ENCODE measurements around the gene FAM83G. TPM values are rescaled to one million over a fixed set of nuclear protein-coding genes. Genes with fewer than 3 reads are reported as not detected.

The FAM83G gene
- total RNA-seq, 4 donors from 2014 or later, result 1.0 to 10.7 (median 1.8) TPM

GRCh38 chr17:18950944-18951905, 53.3 kb downstream of the FAM83G start:
- no peak for TF ChIP-seq CTCF (IDR thresholded peaks at IDR 0.05)
- TF ChIP-seq POLR2A (IDR thresholded peaks at IDR 0.05), result no peak
- Histone ChIP-seq H3K27ac (no peak overlapping the region), H3K4me3 (no peak overlapping the region), H3K4me1 (no peaks in the 10 kb centered on the region), H3K27me3 (no peaks in the 10 kb centered on the region), H3K9me3 (no peaks in the 10 kb centered on the region), H3K36me3 (no peaks in the 10 kb centered on the region)
- no peak for DNase-seq
- intact Hi-C loops (cut with DNase I; ENCODE audit: low total_unique reads), result no loop called here

DNA sequence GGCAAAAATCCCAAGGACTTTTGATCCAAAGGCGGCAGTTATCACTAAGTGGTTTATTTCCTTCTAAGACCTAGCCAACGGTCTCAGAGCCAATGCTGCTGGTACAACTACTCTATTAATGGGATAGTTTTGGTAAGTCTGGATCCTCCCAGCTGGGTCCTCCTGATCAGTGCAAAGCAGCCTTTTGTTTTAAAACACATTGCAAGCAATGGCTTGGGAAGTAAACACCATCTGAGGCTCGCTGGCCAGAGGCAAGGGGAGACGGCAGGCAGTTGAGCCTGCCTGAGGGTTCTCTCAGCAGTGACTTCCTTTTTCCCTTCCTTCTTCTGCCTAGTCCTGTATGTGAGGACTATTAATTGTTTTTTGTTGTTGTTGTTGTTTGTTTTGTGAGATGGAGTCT, 54.2 kb downstream of the FAM83G start:
- H3K9me3 ChIP-seq, result no peaks in the 10 kb centered on the region
- H3K27ac ChIP-seq, result no peak overlapping the region
- no peak for TF ChIP-seq POLR2A (IDR thresholded peaks at IDR 0.05)
- no peak for TF ChIP-seq CTCF (IDR thresholded peaks at IDR 0.05)
- no peaks in the 10 kb centered on the region for H3K4me1 ChIP-seq
- no peak overlapping the region for H3K4me3 ChIP-seq
- no peak for DNase-seq
- H3K36me3 ChIP-seq, result no peaks in the 10 kb centered on the region
- intact Hi-C loops (cut with DNase I; ENCODE audit: low total_unique reads), result no loop called here
- H3K27me3 ChIP-seq, result no peaks in the 10 kb centered on the region

GRCh38 chr17:18949566-18949965, 55.0 kb downstream of the FAM83G start:
- Histone ChIP-seq H3K27ac (no peak overlapping the region), H3K9me3 (no peaks in the 10 kb centered on the region), H3K4me3 (no peak overlapping the region), H3K27me3 (no peaks in the 10 kb centered on the region), H3K36me3 (no peaks in the 10 kb centered on the region), H3K4me1 (no peaks in the 10 kb centered on the region)
- no peak for DNase-seq
- intact Hi-C loops (cut with DNase I; ENCODE audit: low total_unique reads), result no loop called here
- TF ChIP-seq POLR2A (IDR thresholded peaks at IDR 0.05), result no peak
- TF ChIP-seq CTCF (IDR thresholded peaks at IDR 0.05), result no peak

DNA sequence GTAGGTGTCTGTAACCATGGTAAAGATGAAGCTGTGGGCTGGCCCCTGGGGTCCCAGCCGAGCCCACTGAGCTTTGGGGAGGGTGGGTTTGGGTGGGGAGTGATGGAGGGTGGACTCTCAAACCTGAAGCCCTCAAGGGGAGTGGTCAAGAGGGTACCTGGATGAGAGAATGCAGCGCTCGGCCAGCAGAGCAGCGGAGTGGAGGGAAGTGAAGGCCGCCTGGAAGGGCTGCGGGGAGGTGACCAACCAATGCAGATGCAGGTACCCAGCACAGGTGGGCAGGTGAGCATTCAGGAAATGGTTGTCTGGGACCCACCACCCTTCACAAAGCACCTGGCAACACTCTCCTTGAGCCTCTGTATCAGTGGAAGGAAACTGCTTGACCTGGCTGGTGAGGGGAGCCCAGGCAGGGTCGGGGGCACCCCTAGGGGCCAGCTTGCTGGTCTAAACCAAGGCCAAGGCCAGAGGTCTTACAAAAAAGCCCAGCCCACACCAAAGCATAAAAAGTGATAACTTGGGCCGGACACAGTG, 56.0 kb downstream of the FAM83G start:
- H3K4me3 ChIP-seq, result no peak overlapping the region
- DNase-seq, result no peak
- no peaks in the 10 kb centered on the region for H3K9me3 ChIP-seq
- H3K4me1 ChIP-seq, result no peaks in the 10 kb centered on the region
- TF ChIP-seq CTCF (IDR thresholded peaks at IDR 0.05) (no peak), POLR2A (IDR thresholded peaks at IDR 0.05) (no peak)
- H3K27ac ChIP-seq, result no peak overlapping the region
- intact Hi-C loops (cut with DNase I; ENCODE audit: low total_unique reads), result no loop called here
- H3K27me3 ChIP-seq, result no peaks in the 10 kb centered on the region
- H3K36me3 ChIP-seq, result no peaks in the 10 kb centered on the region

DNA sequence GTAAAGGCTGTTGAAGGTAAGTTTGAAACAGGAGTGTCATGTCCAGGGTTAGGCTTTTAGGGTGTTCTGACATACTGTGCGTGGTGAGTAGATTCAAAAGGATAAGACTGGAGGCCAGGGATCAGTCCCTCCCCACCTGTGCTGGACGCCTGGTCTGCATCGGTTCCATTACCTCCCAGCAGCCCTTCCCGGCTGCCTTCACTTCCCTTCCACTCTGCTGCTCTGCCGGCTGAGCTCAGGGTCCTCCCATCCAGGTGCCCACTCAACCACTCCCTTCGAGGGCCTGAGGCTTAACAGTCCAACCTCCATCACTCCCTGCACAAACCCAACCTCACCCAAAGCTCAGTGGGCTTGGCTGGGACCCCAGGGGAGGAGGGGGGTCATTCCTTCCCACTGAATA, 56.7 kb downstream of the FAM83G start:
- H3K36me3 ChIP-seq, result no peaks in the 10 kb centered on the region
- TF ChIP-seq POLR2A (IDR thresholded peaks at IDR 0.05) (no peak), CTCF (IDR thresholded peaks at IDR 0.05) (no peak)
- H3K4me1 ChIP-seq, result no peaks in the 10 kb centered on the region
- H3K27ac ChIP-seq, result no peak overlapping the region
- H3K4me3 ChIP-seq, result no peak overlapping the region
- H3K9me3 ChIP-seq, result no peaks in the 10 kb centered on the region
- no peak for DNase-seq
- intact Hi-C loops (cut with DNase I; ENCODE audit: low total_unique reads), result no loop called here
- no peaks in the 10 kb centered on the region for H3K27me3 ChIP-seq
